Skin epidermis (tissue), 12 donors: Measurements from ENCODE around the gene TAF5L.
"Not testable (repeated sequence)": the region's sequence is repeated elsewhere in the genome, so short reads cannot be mapped to it uniquely, and the experiment has no call there.

Source experiments
- H3K27ac ChIP-seq, 21 experiments: fragments of 200-600 bp; sonication (generic) in 11 of 21; one replicate each; pipeline ENCODE4 v1.5.0; 2020; ENCODE audit warnings: mild to moderate bottlenecking in 3 of 21, inconsistent platforms in 2 of 21, moderate library complexity in 2 of 21
- H3K4me3 ChIP-seq, 7 experiments: fragments of 200-600 bp; sonication (generic) in 2 of 7; one replicate each; pipeline ENCODE4 v1.5.0; 2020; ENCODE audit warnings: inconsistent platforms in 2 of 7, mild to moderate bottlenecking in 2 of 7, moderate library complexity in 1 of 7

TAF5L gene

DNA sequence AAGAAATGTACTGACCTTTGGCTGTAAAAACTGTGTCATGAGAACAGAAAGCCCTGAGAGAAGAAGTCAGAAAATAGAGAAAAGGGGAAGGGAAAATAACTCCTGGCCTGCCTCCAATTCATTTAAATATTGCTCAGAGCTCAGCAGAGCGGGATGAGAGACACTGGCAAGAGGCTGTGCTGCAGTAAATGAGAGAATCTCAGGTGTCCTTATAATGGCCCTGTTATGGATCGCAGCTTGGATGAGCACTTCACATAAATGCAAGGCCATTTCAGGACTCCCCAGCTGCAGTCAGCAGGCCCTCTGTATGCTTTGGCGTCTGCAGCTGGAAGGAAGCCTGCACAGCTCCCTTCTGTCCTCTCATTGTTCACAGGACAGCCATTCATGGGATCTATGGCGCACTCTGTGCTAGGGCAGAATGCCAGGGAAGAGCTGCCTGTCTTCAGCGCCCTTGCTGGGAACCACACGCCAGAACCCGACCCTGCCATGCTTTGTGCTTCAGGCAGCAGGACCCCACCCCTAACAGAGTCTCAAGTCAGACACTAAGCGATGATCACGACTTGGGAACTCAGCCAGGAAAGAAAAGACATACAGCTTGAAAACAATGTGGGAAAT lies 46.8 kb downstream of the TAF5L start:
- peak overlapping the region in 13 of 21 experiments; percentile 13 to 64 (median 39) for H3K27ac ChIP-seq
- H3K4me3 ChIP-seq, result peak overlapping the region in 2 of 7 experiments; percentile 2 to 4

DNA sequence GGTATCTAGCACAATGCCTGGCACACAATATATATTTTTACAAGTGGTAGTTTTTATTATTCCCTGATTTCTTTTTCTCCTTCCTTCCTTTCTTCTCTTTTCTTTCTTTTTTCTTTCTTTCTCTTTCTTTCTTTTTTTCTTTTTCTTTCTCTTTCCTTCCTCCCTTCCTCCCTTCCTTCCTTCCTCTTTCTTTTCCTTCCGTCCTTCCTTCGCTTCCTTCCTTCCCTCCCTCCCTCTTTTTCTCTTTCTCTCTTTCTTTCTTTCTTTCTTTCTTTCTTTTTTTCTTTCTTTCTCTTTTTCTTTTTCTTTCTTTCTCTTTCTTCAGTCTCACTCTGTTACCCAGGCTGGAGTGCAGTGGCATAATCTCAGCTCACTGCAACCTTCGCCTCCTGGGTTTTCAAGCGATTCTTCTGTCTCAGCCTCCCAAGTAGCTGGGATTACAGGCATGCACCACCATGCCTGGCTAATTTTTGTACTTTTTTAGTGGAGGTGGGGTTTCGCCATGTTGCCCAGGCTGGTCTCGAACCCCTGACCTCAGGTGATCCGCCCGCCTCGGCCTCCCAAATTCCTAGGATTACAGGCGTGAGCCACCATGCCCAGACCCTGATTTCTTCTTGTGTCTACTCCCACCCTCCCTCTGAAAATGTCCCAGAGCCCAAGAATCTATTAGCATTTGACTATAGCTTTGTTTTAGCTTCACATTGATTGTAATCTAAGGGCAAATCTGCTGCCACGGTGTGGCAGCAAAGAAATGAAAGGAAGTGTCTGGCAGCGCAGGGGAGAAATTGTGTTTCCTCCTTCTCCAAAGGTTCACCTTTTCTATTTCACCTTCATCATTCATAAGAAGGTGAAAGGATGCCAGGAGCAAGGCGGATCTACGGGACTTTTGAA lies 47.5 kb downstream of the TAF5L start:
- Histone ChIP-seq H3K27ac (peak overlapping the region in 11 of 21 experiments; percentile 13 to 59 (median 38)), H3K4me3 (peak overlapping the region in 1 of 7 experiments; percentile 4)

DNA sequence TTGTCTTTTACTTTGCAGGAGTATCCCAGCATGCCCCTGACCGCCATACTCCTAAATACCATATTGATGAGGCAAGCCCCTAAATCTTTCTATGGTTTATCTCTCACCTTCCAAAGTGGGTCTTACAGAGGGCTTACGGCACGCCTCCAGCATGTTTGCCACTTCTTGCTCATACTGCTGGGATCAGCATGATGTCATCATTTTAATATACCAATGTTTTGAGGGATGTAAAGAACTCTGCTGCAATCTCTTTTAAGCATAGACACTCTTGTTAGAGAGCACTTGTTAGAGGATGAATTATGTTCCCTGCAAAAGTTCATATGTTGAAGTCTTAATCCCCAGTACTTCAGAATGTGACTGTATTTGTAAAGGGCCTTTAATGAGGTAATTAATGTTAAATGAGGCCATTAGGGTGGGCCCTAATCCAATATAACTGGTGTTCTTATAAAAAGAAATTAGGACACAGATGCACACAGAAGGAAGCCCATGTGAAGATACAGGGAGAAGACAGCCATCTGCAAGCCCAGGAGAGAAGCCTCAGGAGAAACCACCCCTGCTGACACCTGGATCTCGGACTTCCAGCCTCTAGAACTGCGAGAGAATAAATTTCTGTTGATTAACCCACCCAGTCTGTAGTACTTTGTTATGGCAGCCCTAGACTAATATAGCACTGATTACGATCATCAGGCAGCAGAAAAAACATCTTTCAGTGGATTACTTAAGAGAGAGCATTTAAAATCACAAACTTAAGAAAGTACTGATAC lies 51.1 kb downstream of the TAF5L start:
- Histone ChIP-seq H3K27ac (no peak overlapping the region), H3K4me3 (no peak overlapping the region)

GRCh38 chr1:229572286-229572685 lies 53.6 kb downstream of the TAF5L start:
- no peak overlapping the region for H3K4me3 ChIP-seq

GRCh38 chr1:229570891-229571516 lies 54.9 kb downstream of the TAF5L start:
- Histone ChIP-seq H3K4me3 (no peak overlapping the region), H3K27ac (no peak overlapping the region)

More at GRCh38 chr1:229572286-229572685, 53.6 kb downstream of the TAF5L start:
- H3K27ac ChIP-seq, result no peak overlapping the region

GRCh38 chr1:229570305-229570704 lies 55.6 kb downstream of the TAF5L start:
- Histone ChIP-seq H3K27ac (no peak overlapping the region), H3K4me3 (no peak overlapping the region)

DNA sequence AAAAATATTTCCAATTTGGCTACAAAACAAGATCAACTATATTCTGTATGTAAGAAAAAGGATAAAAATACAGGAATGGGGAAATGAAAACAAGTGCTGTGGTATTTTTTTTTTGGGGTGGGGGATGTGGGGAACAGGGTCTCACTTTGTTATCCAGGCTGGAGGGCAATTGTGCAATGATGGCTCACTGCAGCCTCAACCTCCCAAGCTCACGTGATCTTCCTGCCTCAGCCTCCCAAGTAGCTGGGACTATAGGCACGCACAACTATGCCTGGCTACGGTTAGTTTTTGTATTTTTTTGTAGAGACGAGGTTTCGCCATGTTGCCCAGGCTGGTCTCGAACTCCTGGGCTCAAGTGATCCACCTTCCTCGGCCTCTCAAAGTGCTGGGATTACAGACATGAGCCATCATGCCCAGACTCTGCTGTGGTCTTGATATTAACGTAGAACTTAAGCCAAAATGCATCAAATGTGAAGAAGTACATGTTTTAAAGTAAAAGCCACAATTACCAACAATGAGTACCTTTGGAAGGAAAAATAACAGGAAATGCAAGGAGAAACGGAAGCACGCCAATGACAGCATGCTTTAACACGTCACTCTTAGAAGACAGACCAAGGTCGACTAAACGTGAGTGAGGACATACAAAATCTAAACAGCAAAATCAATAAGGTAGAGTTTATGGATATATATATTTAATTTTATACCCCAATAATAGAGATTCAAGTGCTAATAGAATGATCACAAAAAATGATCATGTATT lies 58.6 kb downstream of the TAF5L start:
- peak overlapping the region in 1 of 21 experiments; percentile 29 for H3K27ac ChIP-seq
- H3K4me3 ChIP-seq, result no peak overlapping the region

DNA sequence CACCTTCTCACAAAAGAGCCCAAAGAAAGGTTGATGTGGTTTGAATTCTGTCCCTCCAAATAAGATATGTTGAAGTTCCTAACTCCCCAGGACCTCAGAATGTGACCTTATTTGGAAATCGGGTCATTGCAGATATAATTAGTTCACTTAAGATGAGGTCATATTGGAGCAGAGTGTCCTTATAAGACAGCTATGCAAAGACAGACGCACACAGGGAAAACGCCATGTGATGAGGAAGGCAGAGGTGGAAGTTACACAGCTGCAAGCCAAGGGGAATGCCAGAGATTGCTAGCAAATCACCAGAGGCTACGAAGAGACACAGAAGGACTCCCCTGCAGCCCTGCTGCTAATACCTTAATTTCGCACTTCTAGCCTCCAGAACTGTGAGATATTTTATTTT lies 62.2 kb downstream of the TAF5L start:
- Histone ChIP-seq H3K27ac (no peak overlapping the region), H3K4me3 (no peak overlapping the region)

GRCh38 chr1:229563241-229563640 lies 62.7 kb downstream of the TAF5L start:
- H3K4me3 ChIP-seq, result no peak overlapping the region
- H3K27ac ChIP-seq, result no peak overlapping the region

DNA sequence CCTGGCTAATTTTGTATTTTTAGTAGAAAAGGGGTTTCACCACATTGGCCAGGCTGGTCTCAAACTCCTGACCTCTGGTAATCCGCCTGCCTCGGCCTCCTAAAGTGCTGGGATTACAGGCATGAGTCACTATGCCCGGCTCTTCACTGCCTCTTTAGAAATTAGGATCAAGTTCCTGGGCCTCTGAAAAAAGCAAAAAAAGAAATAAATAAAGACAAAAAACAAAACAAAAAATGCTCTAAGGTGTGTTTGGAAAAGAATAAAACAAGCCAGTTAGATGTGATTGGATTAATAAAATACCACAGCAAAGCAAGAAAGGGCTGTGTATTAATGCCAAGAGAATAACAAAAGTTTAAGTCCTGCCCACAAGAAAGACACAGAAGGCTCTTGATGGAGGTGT lies 63.2 kb downstream of the TAF5L start:
- no peak overlapping the region for H3K4me3 ChIP-seq
- no peak overlapping the region for H3K27ac ChIP-seq

DNA sequence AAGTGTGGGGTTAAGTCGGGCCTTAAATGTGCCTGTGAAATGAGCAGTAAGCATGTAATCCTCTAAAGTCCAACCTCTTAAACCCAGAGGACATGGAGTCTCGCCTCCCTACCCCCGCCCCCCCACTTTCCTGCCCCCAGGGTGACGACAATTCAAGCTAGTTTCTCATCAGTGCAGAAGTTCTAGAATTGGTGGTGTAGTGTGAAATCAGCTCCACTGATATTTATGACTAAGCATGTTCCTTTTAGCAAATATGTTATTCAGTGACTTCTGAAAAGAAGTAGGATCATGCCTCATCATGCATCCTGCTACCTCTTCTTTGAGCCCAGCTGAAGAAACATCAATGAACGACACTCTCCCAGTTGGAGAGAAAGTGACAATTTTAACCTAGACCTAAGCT lies 64.8 kb downstream of the TAF5L start:
- Histone ChIP-seq H3K27ac (no peak overlapping the region), H3K4me3 (no peak overlapping the region)

GRCh38 chr1:229560124-229560523 lies 65.8 kb downstream of the TAF5L start:
- H3K4me3 ChIP-seq, H3K27ac ChIP-seq: not testable (repeated sequence)

DNA sequence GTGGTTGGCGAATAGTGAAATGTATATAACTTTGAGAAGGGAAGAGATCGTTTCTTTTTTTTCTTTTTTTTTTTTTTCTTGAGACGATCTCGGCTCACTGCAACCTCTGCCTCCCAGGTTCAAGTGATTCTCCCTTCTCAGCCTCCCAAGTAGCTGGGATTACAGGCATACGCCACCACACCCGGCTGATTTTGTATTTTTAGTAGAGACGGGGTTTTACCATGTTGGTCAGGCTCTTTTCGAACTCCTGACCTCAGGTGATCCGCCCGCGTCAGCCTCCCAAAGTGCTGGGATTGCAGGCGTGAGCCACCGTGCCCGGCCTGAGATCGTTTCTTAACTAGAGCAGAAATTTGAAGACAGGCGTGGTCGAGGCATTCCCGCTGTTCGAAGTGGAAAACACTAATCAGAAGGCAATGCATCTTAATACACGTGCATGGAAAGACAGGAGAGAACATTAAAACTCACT lies 66.6 kb downstream of the TAF5L start:
- peak overlapping the region in 19 of 21 experiments; percentile 59 to 92 (median 84) for H3K27ac ChIP-seq
- peak overlapping the region; percentile 68 to 98 (median 78) for H3K4me3 ChIP-seq

DNA sequence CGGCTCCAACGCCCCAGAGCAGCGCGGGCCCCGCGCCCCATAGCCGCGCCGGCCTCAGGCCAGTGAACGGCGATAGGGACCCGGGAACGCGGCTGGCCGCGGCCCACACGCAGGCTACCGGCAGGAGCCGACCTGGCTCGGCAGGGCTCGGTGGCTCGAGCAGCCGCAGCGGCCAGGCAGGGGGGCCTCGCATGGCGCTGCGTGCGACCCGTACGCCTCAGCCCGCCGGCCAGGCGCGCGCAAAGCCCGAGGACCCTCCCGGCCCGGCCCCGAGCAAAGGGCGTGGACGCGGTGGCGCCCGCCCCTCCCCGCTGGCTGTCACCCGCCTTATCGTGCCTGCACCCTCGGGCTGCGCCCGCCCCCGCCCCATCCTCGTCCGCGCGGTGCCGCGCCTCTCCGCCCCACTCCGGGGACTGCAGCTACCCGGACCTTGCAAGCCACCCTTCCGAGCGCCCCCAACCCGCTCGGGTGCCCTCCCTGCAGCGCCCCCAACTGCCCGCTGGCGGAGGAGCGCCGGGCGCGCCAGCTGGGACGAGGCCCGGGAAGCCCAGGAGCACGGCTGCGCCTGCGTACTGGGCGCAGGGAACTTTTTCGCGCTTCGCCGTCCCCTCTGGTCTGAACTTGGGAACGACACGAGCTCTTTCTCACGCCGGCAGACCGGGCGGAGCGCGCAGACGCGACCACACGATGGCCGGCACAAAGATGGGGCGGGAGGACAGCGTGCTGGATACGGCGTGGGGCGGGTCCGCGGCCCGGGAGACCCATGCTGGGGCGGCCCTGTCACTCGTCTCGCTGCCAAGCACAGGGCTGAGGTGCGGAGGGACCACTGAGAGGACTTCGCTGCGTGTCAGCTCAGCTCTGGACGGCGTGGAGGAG lies 67.2 kb downstream of the TAF5L start, which contains the start of gene ABCB10:
TSS of gene ABCB10 (minus strand) at position 248 of the 876 bp plus-strand sequence. CDS start at position 193, 55 bp downstream.
- peak within 1 kb of the TSS; percentile 68 to 98 (median 78) for H3K4me3 ChIP-seq
- peak within 1 kb of the TSS; percentile 68 to 92 (median 84) for H3K27ac ChIP-seq

GRCh38 chr1:229557913-229558414 lies 68.0 kb downstream of the TAF5L start:
- Histone ChIP-seq H3K27ac (peak overlapping the region; percentile 68 to 92 (median 84)), H3K4me3 (peak overlapping the region; percentile 68 to 98 (median 78))

DNA sequence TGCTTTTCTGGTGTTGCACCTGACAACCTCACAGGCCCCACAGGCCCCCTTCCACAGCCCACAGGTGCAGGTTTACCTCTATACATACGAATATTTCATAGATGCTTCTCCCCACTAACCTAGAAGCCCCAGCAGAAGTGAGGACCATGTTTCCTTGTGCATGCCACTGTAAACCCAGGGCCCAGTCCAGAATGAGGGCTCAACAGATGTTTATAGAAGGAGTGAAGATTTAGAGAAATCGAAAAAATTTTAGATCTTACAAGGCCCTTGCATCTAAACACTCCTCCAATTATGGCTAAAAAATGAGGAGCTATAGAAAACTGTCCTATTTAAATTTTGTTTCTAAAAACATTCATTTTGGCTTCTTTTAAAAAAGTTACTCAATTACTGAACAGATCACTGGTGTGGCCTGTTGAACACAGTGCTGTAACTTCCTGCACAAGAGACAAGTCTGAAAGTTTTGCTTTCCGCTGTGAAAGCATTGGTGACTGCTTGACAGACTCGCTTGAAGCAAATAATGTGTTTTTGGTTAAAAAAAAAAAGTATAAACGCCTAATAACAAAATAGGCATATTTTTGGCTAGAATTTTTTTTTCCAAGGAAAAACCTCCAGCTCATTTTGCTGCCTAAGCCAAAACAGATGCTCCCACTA lies 68.6 kb downstream of the TAF5L start:
- Histone ChIP-seq H3K4me3 (peak overlapping the region; percentile 68 to 98 (median 78)), H3K27ac (peak overlapping the region in 19 of 21 experiments; percentile 66 to 92 (median 84))
